Upper lobe of right lung (tissue), 1 donor: Measurements from ENCODE around the gene MRPS30. TPM values are rescaled to one million over a fixed set of nuclear protein-coding genes. Genes with fewer than 3 reads are reported as not detected.

ENCODE experiments used
- ATAC-seq: fragments of 200-7000 bp; cut with Tn5 transposase; one replicate; pipeline ENCODE4 v1.9.1; 2020; ENCODE audit warnings: mild to moderate bottlenecking, moderate library complexity
- DNase-seq: peaks from one replicate; pipeline ENCODE4 v3.0.0-alpha.2; 2020
- H3K27ac ChIP-seq: fragments of 200-600 bp; one replicate; pipeline ENCODE4 v1.8.0; 2022
- H3K27me3 ChIP-seq: fragments of 200-600 bp; one replicate; pipeline ENCODE4 v1.8.0; 2022; ENCODE audit warnings: mild to moderate bottlenecking
- H3K36me3 ChIP-seq: fragments of 200-600 bp; one replicate; pipeline ENCODE4 v1.8.0; 2022
- H3K4me1 ChIP-seq: fragments of 200-600 bp; one replicate; pipeline ENCODE4 v1.8.0; 2022
- H3K4me3 ChIP-seq: fragments of 200-600 bp; one replicate; pipeline ENCODE4 v1.8.0; 2022; ENCODE audit warnings: mild to moderate bottlenecking
- H3K9me3 ChIP-seq: fragments of 200-600 bp; one replicate; pipeline ENCODE4 v1.8.0; 2022
- CTCF ChIP-seq: fragments of 200-600 bp; IDR thresholded peaks from one replicate; pipeline ENCODE4 v1.8.0; 2022; ENCODE audit warnings: antibody characterized with exemption
- intact Hi-C: fragments of 100-400 bp; cut with DNase I; formaldehyde crosslinking; loops from one replicate; pipeline ENCODE4 v1.11.0; 2022
- total RNA-seq: library from RNA; stranded (reverse); fragmentation: NEBNext Ultra II Directional; extraction: Animal tissue kit (Norgen Biotek cat#: 25700); gene quantifications from one replicate; pipeline ENCODE4 v1.2.1, GENCODE V29; 2021
- donor health status: DM: no; HTN: yes; CAD: no; lungs with severe emphysema.

The MRPS30 gene
- total RNA-seq, 1 donor from 2014 or later = 37.8 TPM

GRCh38 chr5:44862808-44863207 is 54.1 kb downstream of the MRPS30 start:
- ATAC-seq (no peak), DNase-seq (no peak)
- H3K27ac ChIP-seq = no peak overlapping the region
- TF ChIP-seq CTCF = peak; percentile 21
- H3K36me3 ChIP-seq = no peaks in the 10 kb centered on the region
- no peaks in the 10 kb centered on the region for H3K9me3 ChIP-seq
- intact Hi-C loops = no loop called here
- H3K4me3 ChIP-seq = no peak overlapping the region
- H3K27me3 ChIP-seq = no peaks in the 10 kb centered on the region
- H3K4me1 ChIP-seq = no peaks in the 10 kb centered on the region
